HG03196 (cell line): ENCODE data around the gene USP10.

Source experiments
- ATAC-seq: cut with Tn5 transposase; IDR thresholded peaks from one replicate; pipeline ENCODE4 v1.9.1; 2021; ENCODE audit not compliant: unreplicated experiment

USP10 gene, protein sequence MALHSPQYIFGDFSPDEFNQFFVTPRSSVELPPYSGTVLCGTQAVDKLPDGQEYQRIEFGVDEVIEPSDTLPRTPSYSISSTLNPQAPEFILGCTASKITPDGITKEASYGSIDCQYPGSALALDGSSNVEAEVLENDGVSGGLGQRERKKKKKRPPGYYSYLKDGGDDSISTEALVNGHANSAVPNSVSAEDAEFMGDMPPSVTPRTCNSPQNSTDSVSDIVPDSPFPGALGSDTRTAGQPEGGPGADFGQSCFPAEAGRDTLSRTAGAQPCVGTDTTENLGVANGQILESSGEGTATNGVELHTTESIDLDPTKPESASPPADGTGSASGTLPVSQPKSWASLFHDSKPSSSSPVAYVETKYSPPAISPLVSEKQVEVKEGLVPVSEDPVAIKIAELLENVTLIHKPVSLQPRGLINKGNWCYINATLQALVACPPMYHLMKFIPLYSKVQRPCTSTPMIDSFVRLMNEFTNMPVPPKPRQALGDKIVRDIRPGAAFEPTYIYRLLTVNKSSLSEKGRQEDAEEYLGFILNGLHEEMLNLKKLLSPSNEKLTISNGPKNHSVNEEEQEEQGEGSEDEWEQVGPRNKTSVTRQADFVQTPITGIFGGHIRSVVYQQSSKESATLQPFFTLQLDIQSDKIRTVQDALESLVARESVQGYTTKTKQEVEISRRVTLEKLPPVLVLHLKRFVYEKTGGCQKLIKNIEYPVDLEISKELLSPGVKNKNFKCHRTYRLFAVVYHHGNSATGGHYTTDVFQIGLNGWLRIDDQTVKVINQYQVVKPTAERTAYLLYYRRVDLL

DNA sequence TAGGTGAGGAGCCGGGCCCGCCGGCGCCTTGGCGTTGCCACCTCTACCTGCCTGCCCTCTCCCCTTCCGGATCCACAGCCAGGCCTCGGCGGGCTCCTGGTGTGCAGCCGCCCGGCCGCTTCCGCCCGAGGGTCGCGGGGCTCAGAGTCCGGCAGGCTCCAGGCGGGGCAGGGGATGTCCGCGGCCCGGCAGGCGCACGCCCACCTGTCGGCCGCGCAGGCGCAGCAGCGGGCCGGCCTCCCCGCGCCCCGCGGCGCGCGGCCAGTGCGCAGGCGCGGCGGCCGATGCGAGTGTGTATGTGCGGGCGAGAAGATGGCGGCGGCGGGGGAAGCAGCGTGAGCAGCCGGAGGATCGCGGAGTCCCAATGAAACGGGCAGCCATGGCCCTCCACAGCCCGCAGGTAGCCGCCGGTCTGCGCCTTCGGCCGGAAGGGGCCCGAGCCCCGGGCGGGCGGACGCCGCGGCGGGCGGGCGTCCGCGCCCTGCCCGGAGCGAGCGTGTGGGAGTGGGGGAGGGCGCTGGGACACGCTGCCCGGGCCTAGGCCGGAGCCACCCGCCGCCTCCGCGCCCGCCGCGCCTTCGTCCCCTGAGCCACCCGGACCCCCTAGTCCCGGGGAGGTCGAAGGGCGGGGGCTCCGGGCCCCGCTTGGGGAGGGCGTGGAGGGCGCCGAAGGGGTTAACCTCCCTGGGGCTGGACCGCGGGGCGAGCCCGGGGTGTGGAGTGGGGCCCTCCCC is at the start of gene USP10:
TSS of gene USP10 (plus strand) at position 289 of the 734 bp plus-strand sequence. CDS start at position 380, 91 bp downstream.
- ATAC-seq = peak; percentile 71

DNA sequence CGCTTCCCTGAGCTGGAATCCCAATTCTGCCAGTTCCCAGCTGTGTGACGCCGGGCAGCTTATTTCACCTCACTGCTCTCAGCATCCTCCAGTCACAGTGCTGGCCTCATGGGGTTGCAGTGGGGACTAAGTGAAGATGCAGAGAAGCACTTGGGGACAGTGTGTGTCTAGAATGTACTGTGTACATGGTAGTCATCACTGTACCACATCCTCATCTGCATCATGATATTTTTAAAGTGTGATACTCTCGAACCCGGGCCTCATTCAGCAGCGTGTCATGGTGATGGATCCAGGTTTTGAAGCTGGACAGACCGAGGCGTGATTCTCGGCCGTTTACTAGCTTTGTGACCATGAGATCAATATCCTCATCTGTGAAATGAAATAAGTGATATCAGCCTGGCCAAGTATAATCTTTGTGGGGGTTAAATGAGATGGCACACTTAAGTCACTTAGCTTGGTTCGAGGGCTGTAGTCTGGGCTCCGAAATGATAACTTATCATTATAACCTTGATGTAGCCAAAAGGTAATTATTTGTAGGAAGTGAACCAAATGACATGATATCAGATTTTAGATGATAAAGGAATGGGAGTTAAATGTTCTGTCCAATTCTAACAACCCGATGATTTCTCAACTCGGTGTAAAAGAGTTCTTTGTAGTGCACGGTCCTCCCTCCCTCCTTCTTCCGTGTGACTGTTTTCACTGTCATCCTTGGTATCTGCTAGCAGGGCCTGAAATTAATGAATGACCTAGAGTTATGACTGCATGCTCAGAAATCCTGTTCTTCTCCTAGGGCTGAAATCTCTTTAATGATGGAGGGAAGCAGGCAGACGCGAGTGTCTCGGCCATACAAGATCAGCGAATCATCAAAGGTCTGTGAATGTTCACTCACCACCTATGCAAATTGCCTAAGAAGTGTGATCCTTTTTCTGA is 49.5 kb upstream of the USP10 start:
- ATAC-seq = no peak

DNA sequence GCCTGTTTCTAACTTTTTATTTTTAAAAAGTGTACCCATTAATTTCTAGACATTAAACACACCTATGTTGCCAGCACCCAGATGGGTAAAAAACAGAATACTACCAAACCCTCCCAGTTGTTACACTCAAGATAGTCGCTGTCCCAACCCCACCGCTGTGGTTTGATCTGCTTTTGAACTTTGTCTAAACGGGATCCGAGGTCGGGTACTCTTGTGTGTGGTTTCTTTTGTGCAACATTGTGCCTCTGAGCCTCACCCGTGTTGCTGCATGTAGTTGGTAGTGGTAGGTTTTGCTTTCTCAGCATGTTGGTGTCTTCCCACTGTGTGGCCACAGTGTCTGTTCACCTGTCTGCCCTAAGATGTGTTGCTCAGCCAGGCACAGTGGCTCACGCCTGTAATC is 47.2 kb upstream of the USP10 start:
- no peak for ATAC-seq

DNA sequence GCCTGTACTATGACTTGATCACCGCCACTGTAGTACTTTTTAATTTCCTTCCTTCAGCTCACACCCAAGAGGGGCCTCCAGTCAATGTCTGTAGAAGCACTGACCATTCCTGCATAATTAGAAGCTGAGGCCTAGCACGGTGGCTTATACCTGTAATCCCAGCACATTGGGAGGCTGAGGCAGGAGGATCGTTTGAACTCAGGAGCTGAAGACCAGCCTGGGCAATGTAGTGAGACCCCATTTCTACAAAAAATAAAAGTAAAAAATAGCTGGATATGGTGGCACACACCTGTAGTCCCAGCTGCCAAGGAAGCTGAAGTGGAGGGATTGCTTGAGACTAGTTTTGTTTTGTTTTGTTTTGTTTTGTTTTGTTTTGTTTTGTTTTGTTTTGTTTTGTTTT is 45.6 kb upstream of the USP10 start:
- no peak for ATAC-seq

DNA sequence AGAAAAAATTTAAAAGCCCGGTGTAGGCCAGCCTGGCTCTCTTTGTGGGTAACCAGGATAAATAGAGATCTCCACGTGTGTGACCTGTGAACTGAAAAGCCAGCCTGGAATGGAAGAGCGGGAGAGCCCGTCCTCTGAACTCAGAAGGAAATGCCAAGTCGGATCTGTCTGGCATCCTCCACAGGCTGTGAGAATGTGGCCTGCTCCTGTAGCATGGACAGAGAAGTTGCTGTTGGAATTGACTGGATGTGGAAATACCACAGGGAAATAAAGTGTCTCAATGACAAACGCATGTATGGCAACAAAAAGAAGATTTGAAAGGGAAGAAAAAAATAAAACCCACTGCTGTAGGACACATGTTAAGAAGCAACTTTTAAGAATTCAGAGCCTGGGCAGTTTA is 44.8 kb upstream of the USP10 start:
- ATAC-seq = no peak

DNA sequence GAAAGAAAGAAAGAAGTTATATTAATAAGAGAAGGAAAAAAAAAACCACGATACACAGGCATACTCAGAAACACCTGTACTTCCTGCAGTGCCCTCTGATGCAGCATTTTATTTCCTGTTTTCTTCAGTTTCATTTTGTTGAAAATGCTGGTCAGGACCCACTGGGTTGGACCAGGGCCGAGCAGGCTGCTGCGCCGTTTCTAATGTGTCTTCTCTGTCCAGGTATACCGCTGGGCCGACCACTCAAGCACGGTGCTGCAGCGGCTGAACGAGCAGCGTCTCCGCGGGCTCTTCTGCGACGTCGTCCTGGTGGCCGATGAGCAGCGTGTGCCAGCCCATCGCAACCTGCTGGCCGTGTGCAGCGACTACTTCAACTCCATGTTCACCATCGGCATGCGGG is 43.2 kb upstream of the USP10 start:
- ATAC-seq = no peak

DNA sequence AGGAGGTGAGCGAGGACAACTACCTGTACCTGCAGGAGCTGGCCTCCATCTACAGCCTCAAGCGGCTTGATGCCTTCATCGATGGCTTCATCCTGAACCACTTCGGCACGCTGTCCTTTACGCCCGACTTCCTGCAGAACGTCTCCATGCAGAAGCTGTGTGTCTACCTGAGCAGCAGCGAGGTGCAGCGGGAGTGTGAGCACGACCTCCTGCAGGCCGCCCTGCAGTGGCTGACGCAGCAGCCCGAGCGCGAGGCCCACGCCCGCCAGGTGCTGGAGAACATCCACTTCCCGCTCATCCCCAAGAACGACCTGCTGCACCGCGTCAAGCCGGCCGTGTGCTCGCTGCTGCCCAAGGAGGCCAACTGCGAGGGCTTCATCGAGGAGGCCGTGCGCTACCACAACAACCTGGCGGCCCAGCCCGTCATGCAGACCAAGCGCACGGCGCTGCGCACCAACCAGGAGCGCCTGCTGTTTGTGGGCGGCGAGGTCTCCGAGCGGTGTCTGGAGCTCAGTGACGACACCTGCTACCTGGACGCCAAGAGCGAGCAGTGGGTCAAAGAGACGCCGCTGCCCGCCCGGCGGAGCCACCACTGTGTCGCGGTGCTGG is 42.5 kb upstream of the USP10 start:
- ATAC-seq = no peak

DNA sequence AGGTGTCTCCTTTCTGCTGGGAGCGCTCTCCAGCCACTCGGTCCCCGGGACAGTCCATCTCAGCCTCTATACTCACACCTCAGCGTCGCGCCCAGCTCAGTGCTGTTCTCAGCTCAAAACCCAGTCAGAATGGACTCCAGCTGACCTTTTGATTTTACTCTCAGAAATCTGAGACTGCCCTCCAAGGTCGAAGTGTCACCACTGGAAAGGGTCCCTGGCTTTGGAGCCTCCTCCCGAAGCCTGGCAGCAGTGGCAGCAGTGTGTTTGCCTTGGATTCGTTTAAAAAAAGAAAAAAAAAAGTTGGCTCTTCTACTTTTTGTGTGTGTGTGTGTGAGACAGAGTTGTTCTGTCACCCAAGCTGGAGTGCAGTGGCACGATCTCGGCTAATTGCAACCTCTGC is 41.1 kb upstream of the USP10 start:
- ATAC-seq = no peak

DNA sequence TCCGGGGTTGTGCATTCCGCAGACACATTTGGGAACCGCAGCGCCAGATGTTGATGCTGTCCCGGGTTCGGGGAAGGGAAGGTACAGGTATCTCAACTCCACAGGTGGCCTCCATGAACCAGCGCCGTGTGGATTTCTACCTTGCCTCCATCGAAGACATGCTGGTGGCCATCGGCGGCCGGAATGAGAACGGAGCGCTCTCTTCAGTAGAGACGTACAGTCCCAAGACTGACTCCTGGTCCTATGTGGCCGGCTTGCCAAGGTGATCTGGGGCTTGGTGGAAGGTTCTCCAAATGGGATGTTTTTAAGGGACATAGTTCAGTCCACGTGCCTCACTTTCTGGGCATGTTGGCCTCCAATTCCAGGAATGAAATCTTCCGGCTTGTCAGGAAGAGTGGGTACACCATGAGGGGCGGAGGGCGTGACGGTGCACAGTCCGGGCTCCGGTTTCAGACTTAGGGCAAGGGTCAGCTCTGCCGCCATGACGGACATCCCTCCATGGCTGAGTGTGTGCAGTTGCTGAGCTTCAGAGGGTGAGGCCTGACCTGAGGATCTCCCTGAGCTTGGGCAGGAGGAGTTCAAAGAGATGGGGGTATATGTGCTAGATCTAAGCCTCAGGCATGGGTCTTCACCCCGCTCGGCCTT is 40.0 kb upstream of the USP10 start:
- ATAC-seq = no peak

DNA sequence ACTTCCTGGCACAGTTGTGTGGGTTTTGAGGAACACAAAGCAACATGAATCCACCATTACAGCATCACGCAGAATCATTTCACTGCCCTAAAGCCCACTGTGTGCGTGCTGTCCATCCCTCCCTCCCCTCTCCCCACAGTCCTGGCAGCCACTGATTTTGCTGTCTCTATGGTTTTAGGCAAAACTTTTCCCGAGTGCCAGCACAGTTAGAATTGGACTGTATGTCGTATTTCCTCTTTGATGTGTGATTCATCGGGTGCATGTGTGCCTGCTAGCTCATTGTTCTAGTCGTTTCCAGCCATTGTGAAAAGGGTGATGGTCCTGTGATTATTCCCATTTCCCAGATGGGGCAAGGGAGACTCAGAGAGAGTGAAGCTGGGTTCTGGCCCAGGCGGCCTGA is 38.8 kb upstream of the USP10 start:
- ATAC-seq = no peak

DNA sequence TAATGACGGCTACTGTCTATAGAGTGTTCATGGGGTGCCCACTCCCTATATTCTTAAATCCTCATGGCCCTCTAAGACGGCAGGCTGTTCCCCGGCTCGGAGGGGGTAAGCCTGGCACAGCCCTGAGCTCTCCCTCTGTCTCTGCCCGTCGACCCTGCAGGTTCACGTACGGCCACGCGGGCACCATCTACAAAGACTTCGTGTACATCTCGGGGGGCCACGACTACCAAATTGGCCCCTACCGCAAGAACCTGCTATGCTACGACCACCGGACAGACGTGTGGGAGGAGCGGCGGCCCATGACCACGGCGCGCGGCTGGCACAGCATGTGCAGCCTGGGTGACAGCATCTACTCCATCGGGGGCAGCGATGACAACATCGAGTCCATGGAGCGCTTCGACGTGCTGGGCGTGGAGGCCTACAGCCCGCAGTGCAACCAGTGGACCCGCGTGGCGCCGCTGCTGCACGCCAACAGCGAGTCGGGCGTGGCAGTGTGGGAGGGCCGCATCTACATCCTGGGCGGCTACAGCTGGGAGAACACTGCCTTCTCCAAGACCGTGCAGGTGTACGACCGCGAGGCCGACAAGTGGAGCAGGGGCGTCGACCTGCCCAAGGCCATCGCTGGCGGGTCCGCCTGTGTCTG is 38.3 kb upstream of the USP10 start:
- ATAC-seq = no peak

DNA sequence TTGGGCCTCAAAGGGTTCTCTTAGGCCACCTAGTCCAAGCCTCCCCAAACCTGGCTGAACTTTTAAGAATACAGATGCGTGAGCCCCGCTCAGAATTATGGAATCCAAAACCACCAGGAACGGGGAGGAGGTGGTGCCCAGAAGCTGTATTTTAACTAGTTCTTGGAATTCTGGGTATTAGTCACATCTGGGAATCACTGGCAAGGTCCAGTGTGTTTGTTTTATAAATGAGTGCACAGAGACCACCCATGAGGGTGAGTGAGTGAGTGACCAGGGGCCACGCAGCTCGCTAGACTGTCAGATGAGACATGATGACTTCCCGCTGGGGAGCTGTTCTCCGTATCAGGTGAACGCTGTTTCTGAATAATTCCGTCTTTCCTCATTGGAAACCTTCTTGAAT is 37.3 kb upstream of the USP10 start:
- no peak for ATAC-seq

DNA sequence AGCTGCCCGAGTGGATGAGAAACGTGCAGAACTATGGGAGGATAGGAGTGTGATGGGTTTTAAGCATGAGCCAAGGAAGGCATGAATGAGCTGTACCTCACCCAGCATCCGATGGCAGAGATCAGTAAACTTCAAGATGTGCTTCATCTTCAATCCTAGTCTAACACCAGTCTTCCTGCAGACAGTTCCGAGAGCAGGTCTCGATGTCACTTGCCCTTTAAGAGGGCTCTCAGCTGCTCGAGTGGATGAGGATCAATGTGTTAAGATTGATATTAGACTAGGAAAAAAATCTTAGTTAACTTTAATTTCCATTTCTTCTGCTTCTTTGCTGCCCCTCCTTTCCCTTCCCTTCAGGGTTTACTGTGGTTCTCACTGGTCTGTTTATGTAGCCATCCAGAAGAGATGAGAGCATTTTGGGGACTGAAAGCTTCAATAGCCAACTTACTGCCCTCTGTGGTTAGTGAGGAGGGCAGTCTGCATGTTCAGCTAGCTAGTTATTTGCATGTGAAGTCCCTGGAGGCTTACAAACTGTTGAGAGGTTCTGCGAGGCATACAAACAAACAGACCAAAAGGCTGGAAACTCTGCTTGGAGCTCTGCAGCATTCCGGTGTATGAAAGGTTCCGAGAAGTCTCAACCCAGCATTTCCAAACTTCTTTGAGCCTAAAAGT is 36.2 kb upstream of the USP10 start:
- ATAC-seq = peak; percentile 74

DNA sequence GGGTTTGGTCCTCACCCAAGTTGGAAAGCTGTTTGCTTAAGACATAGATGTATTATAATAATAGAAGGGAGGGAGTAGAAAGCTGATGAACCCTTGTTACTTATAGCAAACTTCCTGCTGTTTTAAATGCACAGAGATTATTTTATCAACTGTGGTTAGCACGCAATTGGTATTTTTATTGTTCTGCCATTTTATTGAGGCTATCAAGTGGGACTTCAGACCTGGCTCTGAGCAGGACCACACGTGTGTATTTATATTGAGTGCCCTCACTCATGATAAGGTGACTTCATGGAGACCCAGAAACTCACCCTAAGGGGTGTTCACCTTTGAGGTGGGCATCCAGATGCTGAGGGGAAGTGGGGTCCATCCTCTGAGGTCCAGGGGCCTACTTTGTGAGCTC is 34.4 kb upstream of the USP10 start:
- ATAC-seq = no peak

DNA sequence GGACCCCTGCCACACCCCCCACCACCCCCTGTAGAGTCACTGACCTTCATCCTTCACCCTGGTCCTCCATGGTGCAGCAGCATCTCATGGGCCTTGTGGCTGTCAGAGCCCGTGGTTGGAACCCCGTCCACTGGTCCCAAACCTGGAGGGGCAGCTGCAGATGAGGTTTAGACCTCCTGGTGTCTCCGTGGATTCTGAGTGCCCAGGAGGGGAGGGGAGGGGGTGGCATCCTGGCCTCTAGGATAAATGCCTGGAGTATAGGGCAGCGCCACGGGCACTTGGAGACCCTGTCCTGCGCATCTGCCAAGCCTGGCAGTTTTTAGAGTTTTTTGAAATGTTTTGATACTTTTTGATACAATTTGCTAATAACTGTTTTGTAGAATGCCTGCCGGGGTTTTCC is 34.0 kb upstream of the USP10 start:
- no peak for ATAC-seq

DNA sequence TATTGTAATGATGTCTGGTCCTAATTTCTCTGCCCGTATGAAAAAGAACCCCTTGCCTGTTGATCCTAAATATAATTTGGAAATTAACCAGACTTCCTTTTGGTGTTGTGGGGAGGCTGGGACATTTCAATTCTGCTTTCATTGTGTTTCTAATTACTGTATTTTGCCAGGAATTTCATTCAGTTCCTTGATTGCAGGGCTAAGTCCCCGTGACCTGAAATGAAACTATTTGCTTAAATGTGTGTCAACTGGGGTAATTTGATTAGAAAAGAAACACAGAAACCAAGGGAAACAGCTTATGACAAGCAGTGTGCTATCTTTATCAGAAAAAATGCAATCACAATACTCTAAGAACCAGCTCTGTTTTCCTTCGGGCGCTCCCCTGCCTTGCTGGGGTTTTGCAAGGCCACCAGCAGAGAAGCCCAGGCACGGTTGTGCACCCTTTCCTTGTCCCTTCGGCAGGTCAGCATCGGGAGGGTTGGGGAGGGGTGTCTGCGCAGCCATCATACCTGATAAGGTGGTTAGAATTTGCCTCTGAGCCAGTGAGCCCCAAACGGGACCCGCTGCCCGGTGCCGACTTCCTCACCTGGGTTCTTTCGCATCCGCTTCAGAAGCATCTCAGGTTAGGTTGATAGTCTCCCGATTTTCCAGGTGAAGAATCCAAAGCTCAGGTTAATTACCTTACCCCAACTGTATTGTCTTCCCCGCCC is 32.0 kb upstream of the USP10 start:
- no peak for ATAC-seq

DNA sequence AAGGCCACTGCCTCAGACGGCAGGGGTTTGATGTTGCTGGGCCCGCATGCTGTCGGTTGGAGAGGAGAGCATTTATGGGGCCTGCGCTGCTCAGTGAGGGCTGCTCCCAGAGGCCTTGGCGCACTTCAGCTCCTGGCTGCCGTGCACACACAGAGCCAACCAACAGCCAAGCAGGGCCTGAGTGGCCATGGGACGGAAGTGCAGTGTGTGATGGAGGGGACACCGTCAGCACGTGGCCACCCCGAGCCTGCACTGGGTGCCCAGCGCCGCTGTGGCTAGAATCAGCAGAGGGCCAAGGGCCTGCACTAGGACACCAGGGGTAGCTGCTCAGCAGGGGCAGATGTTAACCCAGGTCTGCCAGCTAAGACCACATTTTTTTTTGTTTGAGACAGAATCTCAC is 29.7 kb upstream of the USP10 start:
- ATAC-seq = no peak
